Measurements from ENCODE around the gene MTFR2. TPM values are rescaled to one million over a fixed set of nuclear protein-coding genes. Genes with fewer than 3 reads are reported as not detected.

Gene MTFR2
- total RNA-seq: 10 to 100 TPM; 18.8 to 21.7 TPM
- 0.69 TPM for polyA plus RNA-seq

DNA sequence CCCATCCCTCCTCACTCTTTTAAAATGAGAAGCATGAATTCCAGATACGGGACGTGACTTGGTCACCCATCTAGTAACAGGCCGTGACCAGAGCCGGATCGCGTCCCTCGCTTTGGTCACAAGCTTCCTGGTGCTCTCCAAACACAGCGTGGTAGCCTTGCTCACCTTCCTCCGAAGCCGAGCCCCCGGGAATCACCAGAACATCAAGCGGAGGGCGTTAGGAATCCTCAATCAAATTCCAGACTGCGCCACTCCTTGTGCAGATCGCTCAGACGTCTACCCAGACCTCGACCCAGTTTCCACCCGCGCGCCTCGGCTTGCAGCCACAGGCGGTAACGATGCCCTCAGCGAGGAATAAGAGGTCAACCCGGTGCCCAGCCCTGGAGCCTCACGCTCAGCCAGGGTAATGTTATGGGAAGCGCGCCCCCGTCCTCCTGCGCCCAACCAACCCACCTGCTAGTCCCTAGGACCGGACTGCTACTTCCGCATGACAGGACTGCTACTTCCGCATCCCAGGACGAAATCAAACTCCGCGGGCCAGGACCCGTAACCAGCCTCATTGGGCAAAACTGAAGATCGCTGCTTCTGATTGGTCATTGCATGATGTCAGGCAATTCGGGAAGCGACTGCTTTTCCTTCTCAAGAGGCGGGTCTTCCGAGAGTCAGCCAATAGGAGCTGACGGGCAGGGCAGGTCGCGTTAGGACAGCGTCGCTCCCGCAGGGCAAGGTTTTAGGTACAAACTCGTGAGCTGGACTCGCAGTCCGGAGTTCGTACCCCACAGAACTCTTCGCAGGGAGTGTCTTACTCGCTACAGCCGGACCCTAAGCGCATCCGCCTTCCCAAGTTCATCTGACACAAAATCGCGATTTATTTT, at the start of gene MTFR2:
Gene MTFR2, minus strand, starts transcription at position 501 of the 875 bp plus-strand sequence. CDS start 1,212 bp downstream, outside the sequence.
- CTCF ChIA-PET: interaction anchor here (0.9 to 3.6 kb wide), 4 partner anchors 22 to 68 kb away, joined by 3 to 21 read pairs (median 8); partner anchors contain the start of gene BCLAF1
- H3K4me3 ChIP-seq (ENCODE audit: low read length): peak within 1 kb of the TSS; percentile 82
- no peaks in the 10 kb centered on the region for H3K9me3 Mint-ChIP-seq

DNA sequence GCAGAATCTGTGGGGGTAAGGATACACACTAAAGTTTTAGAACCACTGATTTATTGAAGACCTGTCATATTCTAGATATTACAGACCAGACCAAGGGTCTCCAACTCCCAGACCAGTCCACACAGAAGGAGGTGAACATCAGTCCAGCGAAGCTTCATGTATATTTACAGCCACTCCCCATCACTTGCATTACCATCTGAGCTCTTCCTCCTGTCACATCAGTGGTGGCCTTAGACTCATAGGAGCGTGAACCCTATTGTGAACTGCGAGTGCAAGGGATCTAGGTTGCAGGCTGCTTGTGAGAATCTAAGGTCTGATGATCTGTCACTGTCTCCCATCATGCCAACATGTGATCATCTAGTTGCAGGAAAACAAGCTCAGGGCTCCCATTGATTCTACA, 44.5 kb upstream of the MTFR2 start:
- H3K9me3 Mint-ChIP-seq: no peaks in the 10 kb centered on the region
- peak overlapping the region in 6 of 8 donors; percentile 6 to 83 (median 13) for H3K27ac Mint-ChIP-seq
- peaks cover 4 to 7% of the 10 kb centered on the region in 2 donors for H3K27me3 Mint-ChIP-seq
- Histone ChIP-seq H3K9me3 (ENCODE audit: low read length) (no peaks in the 10 kb centered on the region), H3K36me3 (ENCODE audit: insufficient read depth, low read length) (no peaks in the 10 kb centered on the region), H3K4me1 (ENCODE audit: insufficient read depth, low read length) (peaks cover 24% of the 10 kb centered on the region), H3K4me3 (ENCODE audit: low read length) (no peak overlapping the region), H3K27ac (ENCODE audit: low read depth, low read length) (no peak overlapping the region), H3K27me3 (ENCODE audit: insufficient read depth, low read length, poor library complexity, severe bottlenecking) (no peaks in the 10 kb centered on the region)
- peaks cover 17 to 26% (median 20%) of the 10 kb centered on the region in 3 donors for H3K4me1 Mint-ChIP-seq
- CTCF ChIA-PET: no interaction called here
- H3K36me3 Mint-ChIP-seq: peaks cover 0 to 7% (median 0%) of the 10 kb centered on the region in 3 donors
- no peak for DNase-seq
- peak overlapping the region in 1 of 7 donors; percentile 5 for H3K4me3 Mint-ChIP-seq
- POLR2A ChIA-PET: no interaction called here

More for the DNA sequence above, at the start of gene MTFR2:
- DNase-seq: peak; percentile 88 to 97 (median 94)
- Histone ChIP-seq H3K27ac (ENCODE audit: low read depth, low read length) (peak within 1 kb of the TSS; percentile 52), H3K36me3 (ENCODE audit: insufficient read depth, low read length) (no peaks in the 10 kb centered on the region), H3K4me1 (ENCODE audit: insufficient read depth, low read length) (peaks cover 19% of the 10 kb centered on the region), H3K9me3 (ENCODE audit: low read length) (no peaks in the 10 kb centered on the region), H3K27me3 (ENCODE audit: insufficient read depth, low read length, poor library complexity, severe bottlenecking) (no peaks in the 10 kb centered on the region)
- Mint-ChIP-seq H3K36me3 (peaks cover 0 to 10% (median 0%) of the 10 kb centered on the region in 3 donors), H3K4me3 (peak within 1 kb of the TSS; percentile 93 to 97 (median 93)), H3K27me3 (peaks cover 0 to 2% of the 10 kb centered on the region in 2 donors), H3K27ac (peak within 1 kb of the TSS; percentile 27 to 91 (median 68)), H3K4me1 (peaks cover 31 to 46% (median 40%) of the 10 kb centered on the region in 3 donors)
- POLR2A ChIA-PET: interaction anchor here (4.6 kb wide), 1 partner anchor 39 kb away, joined by 74 read pairs; the partner anchor contains the start of gene BCLAF1

DNA sequence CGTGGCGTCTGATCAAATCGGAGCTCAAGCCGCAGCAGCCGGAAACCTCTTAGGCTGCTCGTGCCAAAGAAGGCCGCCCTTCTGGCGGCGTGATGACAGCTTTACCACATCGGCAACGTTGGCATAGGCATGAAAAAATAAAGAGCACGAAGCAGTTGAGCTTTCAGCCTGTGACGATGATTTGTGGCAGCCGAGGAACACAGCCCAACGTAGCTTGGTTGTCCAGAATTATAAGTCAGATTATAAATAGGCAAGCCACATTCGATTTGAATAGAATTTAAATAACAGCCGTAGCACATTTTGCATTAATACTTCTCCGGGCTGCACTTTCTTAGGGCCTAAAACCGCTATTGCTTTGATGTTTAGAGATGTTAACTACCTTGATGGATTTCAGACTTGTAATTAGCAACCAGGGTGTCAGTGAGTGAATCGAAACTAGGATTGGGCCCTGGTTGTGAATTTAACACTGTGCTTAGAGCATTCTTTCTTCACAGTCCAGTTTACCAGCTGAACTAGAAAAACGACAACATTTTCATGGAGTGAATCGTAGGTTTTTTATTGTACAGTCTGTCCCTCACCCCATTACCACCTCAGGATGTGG, 40.4 kb upstream of the MTFR2 start:
- Mint-ChIP-seq H3K4me3 (peak overlapping the region; percentile 94 to 98 (median 98)), H3K4me1 (peaks cover 46 to 64% (median 50%) of the 10 kb centered on the region in 3 donors), H3K27me3 (peaks cover 0 to 19% of the 10 kb centered on the region in 2 donors)

DNA sequence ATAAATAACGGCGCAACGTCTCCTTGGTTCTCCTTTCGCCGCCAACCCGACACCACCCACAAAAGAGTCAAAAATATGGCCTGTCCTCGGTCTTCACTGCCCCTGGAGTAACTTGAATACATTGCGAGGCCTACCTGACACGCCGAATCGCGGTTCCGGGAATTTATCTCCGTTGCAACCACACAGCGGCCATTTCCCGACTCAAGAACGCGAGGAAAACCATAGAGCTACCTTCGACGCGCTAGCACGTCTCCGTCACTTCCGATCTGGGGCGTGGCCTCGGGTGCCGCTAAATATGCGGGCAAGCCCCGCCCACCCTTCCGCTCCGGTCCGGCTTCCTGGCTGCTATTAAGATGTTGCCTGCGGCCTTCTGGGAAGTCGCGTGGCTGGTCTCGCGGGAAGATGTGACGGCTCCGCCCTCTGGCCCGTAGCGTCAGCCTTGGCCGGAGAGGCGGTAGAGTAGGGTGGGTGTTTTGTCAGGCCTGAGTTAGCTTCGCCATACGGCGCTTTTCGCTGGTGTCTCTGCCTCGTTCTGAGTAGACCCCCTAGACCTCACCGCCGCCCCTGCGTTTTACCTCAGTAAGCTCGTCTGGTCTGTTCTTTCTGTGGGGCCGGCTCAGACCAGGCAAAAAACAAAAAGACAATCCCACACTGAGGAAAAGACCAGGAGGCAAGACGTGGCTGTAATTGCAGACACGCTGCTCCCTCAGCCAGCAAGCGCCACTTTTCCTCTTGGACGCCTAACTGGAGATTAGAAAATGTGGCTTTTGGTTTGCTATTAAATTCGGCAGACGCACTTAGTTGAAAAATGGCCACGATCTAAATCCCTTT, 39.7 kb upstream of the MTFR2 start, which contains the start of gene BCLAF1:
Gene BCLAF1, minus strand, starts transcription at position 268 of the 831 bp plus-strand sequence. CDS start 9,980 bp downstream, outside the sequence.
- H3K4me3 ChIP-seq (ENCODE audit: low read length): peak within 1 kb of the TSS; percentile 97

More for the DNA sequence above, 40.4 kb upstream of the MTFR2 start:
- Mint-ChIP-seq H3K27ac (peak overlapping the region; percentile 99 to 100 (median 100)), H3K36me3 (peaks cover 0 to 32% (median 2%) of the 10 kb centered on the region in 3 donors), H3K9me3 (peaks cover 0 to 7% (median 3%) of the 10 kb centered on the region in 5 donors)
- CTCF ChIA-PET: interaction anchor here (0.9 to 3.9 kb wide), 8 partner anchors 18 to 792 kb away, joined by 3 to 21 read pairs (median 5); partner anchors contain the start of genes MAP3K5 and MTFR2
- DNase-seq: peak; percentile 77 to 96 (median 91)
- Histone ChIP-seq H3K27ac (ENCODE audit: low read depth, low read length) (peak overlapping the region; percentile 100), H3K9me3 (ENCODE audit: low read length) (no peaks in the 10 kb centered on the region), H3K27me3 (ENCODE audit: insufficient read depth, low read length, poor library complexity, severe bottlenecking) (no peaks in the 10 kb centered on the region), H3K4me1 (ENCODE audit: insufficient read depth, low read length) (peaks cover 51% of the 10 kb centered on the region), H3K4me3 (ENCODE audit: low read length) (peak overlapping the region; percentile 97), H3K36me3 (ENCODE audit: insufficient read depth, low read length) (no peaks in the 10 kb centered on the region)
- POLR2A ChIA-PET: interaction anchor here (0.5 to 6.0 kb wide), 13 partner anchors 11 to 1236 kb away, joined by 3 to 74 read pairs (median 5); partner anchors contain the start of genes AHI1, HBS1L, MAP3K5 and MTFR2

DNA sequence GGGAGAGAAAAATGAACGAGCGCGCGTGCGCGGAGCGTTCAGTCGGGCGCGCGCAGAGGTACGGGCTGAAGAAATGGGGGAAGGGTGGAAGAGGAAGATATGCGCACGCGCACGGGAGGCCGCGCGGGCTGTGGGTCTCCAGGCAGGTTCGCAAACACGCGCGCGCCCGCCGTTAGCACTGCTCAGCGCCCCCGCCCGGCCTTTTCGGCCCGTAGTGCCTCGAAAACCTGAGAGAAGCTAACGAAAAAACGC, 39.1 kb upstream of the MTFR2 start:
- H3K27me3 Mint-ChIP-seq: peaks cover 0 to 19% of the 10 kb centered on the region in 2 donors
- Histone ChIP-seq H3K27ac (ENCODE audit: low read depth, low read length) (peak overlapping the region; percentile 100), H3K4me3 (ENCODE audit: low read length) (peak overlapping the region; percentile 97), H3K27me3 (ENCODE audit: insufficient read depth, low read length, poor library complexity, severe bottlenecking) (no peaks in the 10 kb centered on the region), H3K36me3 (ENCODE audit: insufficient read depth, low read length) (no peaks in the 10 kb centered on the region), H3K4me1 (ENCODE audit: insufficient read depth, low read length) (peaks cover 64% of the 10 kb centered on the region), H3K9me3 (ENCODE audit: low read length) (no peaks in the 10 kb centered on the region)
- DNase-seq: peak; percentile 91 to 97 (median 95)
- peak overlapping the region; percentile 99 to 100 (median 100) for H3K27ac Mint-ChIP-seq
- peaks cover 0 to 44% (median 7%) of the 10 kb centered on the region in 3 donors for H3K36me3 Mint-ChIP-seq
- H3K4me3 Mint-ChIP-seq: peak overlapping the region; percentile 94 to 98 (median 98)
- H3K9me3 Mint-ChIP-seq: peaks cover 0 to 7% (median 3%) of the 10 kb centered on the region in 5 donors
- peaks cover 58 to 76% (median 63%) of the 10 kb centered on the region in 3 donors for H3K4me1 Mint-ChIP-seq
- ChIA-PET POLR2A (interaction anchor here (0.6 to 6.0 kb wide), 12 partner anchors 9 to 1579 kb away, joined by 3 to 74 read pairs (median 5); partner anchors contain the start of genes AHI1, HBS1L, MAP3K5 and MTFR2), CTCF (interaction anchor here (1.0 to 3.9 kb wide), 7 partner anchors 20 to 791 kb away, joined by 3 to 21 read pairs (median 5); partner anchors contain the start of gene MTFR2)

More for the DNA sequence above, 39.7 kb upstream of the MTFR2 start, which contains the start of gene BCLAF1:
- ChIA-PET CTCF (interaction anchor here (0.9 to 3.9 kb wide), 9 partner anchors 19 to 791 kb away, joined by 3 to 21 read pairs (median 5); partner anchors contain the start of genes MAP3K5 and MTFR2), POLR2A (interaction anchor here (0.5 to 6.0 kb wide), 19 partner anchors 11 to 1578 kb away, joined by 3 to 74 read pairs (median 4); partner anchors contain the start of genes AHI1, HBS1L, MAP3K5 and MTFR2)
- H3K36me3 ChIP-seq (ENCODE audit: insufficient read depth, low read length): no peaks in the 10 kb centered on the region
- no peaks in the 10 kb centered on the region for H3K9me3 ChIP-seq (ENCODE audit: low read length)
- Mint-ChIP-seq H3K4me3 (peak within 1 kb of the TSS; percentile 94 to 98 (median 98)), H3K9me3 (peaks cover 0 to 7% (median 3%) of the 10 kb centered on the region in 5 donors), H3K4me1 (peaks cover 53 to 71% (median 58%) of the 10 kb centered on the region in 3 donors), H3K27me3 (peaks cover 0 to 19% of the 10 kb centered on the region in 2 donors), H3K27ac (peak within 1 kb of the TSS; percentile 99 to 100 (median 100)), H3K36me3 (peaks cover 0 to 39% (median 4%) of the 10 kb centered on the region in 3 donors)
- peak within 1 kb of the TSS; percentile 100 for H3K27ac ChIP-seq (ENCODE audit: low read depth, low read length)
- no peaks in the 10 kb centered on the region for H3K27me3 ChIP-seq (ENCODE audit: insufficient read depth, low read length, poor library complexity, severe bottlenecking)
- DNase-seq: peak; percentile 99 to 100 (median 100)
- H3K4me1 ChIP-seq (ENCODE audit: insufficient read depth, low read length): peaks cover 58% of the 10 kb centered on the region

DNA sequence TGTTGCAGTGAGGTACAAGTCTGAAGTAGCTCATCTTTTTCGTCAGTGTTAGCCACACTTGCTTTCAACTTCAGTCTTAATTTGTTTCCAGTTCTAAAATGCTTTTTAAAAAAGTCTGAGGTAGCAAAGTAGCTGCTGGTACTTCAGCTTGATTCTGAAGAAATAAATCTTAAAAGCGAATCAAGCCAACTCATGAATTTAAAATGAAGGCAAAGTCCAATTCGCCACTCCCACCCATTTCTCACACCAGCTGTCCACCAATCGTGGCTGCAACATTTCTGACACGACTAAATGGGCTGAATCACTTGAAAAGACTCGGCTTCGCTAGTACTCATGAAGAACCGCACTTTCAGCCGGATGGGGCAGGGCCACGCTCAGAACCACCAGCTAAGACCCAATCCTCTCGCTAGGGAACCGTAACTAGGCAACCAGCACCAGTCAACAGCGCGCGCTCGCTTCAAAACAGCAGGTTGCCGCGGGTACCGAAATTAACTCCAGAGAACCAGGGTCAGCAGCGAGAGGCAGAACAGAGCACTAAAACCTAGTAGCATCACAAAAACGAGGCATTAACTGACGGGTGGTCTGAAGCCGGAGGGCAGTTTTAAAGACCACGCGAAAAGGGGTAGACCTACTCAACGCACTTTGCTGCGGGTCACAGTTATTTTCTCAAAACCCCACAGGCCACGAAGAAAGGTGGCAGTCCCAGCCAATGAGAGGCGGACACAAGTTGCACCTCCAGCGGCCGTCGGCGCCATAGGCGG, 38.6 kb upstream of the MTFR2 start:
- Mint-ChIP-seq H3K9me3 (peaks cover 0 to 7% (median 3%) of the 10 kb centered on the region in 5 donors), H3K4me3 (peak overlapping the region; percentile 94 to 98 (median 98)), H3K27me3 (peaks cover 0 to 19% of the 10 kb centered on the region in 2 donors), H3K4me1 (peaks cover 62 to 81% (median 68%) of the 10 kb centered on the region in 3 donors), H3K36me3 (peaks cover 0 to 44% (median 7%) of the 10 kb centered on the region in 3 donors), H3K27ac (peak overlapping the region; percentile 99 to 100 (median 100))
- Histone ChIP-seq H3K36me3 (ENCODE audit: insufficient read depth, low read length) (no peaks in the 10 kb centered on the region), H3K9me3 (ENCODE audit: low read length) (no peaks in the 10 kb centered on the region), H3K4me3 (ENCODE audit: low read length) (peak overlapping the region; percentile 97), H3K4me1 (ENCODE audit: insufficient read depth, low read length) (peaks cover 67% of the 10 kb centered on the region), H3K27ac (ENCODE audit: low read depth, low read length) (peak overlapping the region; percentile 100), H3K27me3 (ENCODE audit: insufficient read depth, low read length, poor library complexity, severe bottlenecking) (no peaks in the 10 kb centered on the region)
- ChIA-PET POLR2A (interaction anchor here (0.6 to 6.0 kb wide), 13 partner anchors 8 to 1579 kb away, joined by 3 to 74 read pairs (median 5); partner anchors contain the start of genes AHI1, HBS1L and MTFR2), CTCF (interaction anchor here (0.8 to 3.9 kb wide), 7 partner anchors 20 to 262 kb away, joined by 3 to 21 read pairs (median 5); partner anchors contain the start of genes MAP7 and MTFR2)
- peak; percentile 87 to 98 (median 96) for DNase-seq

Data from CD8-positive, alpha-beta memory T cell (primary cell).